Osteoblast (primary cell): ENCODE data around the gene PLAAT5. TPM values are rescaled to one million over a fixed set of nuclear protein-coding genes. Genes with fewer than 3 reads are reported as not detected.
"Not testable (repeated sequence)": the region's sequence is repeated elsewhere in the genome, so short reads cannot be mapped to it uniquely, and the experiment has no call there.

Experiments used
- DNase-seq: peaks from one replicate; pipeline ENCODE4 v3.0.0; 2011; ENCODE audit warnings: low spot score, mixed read lengths; ENCODE audit not compliant: insufficient read length; ENCODE audit errors: missing footprints
- H2AFZ ChIP-seq: 2 replicates; pipeline ENCODE4 v1.6.0; 2011; ENCODE audit warnings: mild to moderate bottlenecking, low read length
- H3K27ac ChIP-seq: 2 replicates; pipeline ENCODE4 v1.5.1; 2011; ENCODE audit warnings: mild to moderate bottlenecking, low read depth, low read length, moderate library complexity
- H3K27me3 ChIP-seq: 2 replicates; pipeline ENCODE4 v1.6.0; 2012; ENCODE audit warnings: mild to moderate bottlenecking, control low read depth, inconsistent platforms, low read length, moderate library complexity; ENCODE audit not compliant: insufficient read depth
- H3K36me3 ChIP-seq: 2 replicates; pipeline ENCODE4 v1.5.1; 2011; ENCODE audit warnings: mild to moderate bottlenecking, low read length, control low read depth, moderate library complexity; ENCODE audit not compliant: insufficient read depth
- H3K4me1 ChIP-seq: 2 replicates; pipeline ENCODE4 v1.5.1; 2011; ENCODE audit warnings: mild to moderate bottlenecking, low read length, control low read depth, moderate library complexity; ENCODE audit not compliant: insufficient read depth
- H3K4me2 ChIP-seq: 2 replicates; pipeline ENCODE4 v1.6.0; 2011; ENCODE audit warnings: mild to moderate bottlenecking, low read length; ENCODE audit not compliant: insufficient read depth
- H3K4me3 ChIP-seq: fragments of 200-600 bp; sonication (generic); 3 replicates; pipeline ENCODE4 v1.5.1; 2012; ENCODE audit warnings: mild to moderate bottlenecking, low read length, inconsistent platforms; ENCODE audit not compliant: insufficient read depth
- H3K79me2 ChIP-seq: 2 replicates; pipeline ENCODE4 v1.6.0; 2012; ENCODE audit warnings: mild to moderate bottlenecking, low read length, control low read depth, inconsistent platforms; ENCODE audit not compliant: insufficient read depth
- H3K9me3 ChIP-seq: 2 replicates; pipeline ENCODE4 v1.5.1; 2011; ENCODE audit warnings: low read depth, low read length, control low read depth
- H4K20me1 ChIP-seq: 2 replicates; pipeline ENCODE4 v1.6.0; 2012; ENCODE audit warnings: mild to moderate bottlenecking, low read length, control low read depth; ENCODE audit not compliant: insufficient read depth
- total RNA-seq: library from RNA; depleted of rRNA; stranded (reverse); fragments of >200 nt; gene quantifications from 2 replicates; pipeline ENCODE4 v1.2.3, GENCODE V29; 2012
- TF ChIP-seq, protein P1 (sequence below): IDR thresholded peaks from 2 replicates; pipeline ENCODE4 v1.5.1; 2011; ENCODE audit warnings: mild to moderate bottlenecking, low read depth, low read length, moderate library complexity; ENCODE audit errors: extremely low read depth

PLAAT5 gene
- total RNA-seq, 1 donor, result not detected

DNA sequence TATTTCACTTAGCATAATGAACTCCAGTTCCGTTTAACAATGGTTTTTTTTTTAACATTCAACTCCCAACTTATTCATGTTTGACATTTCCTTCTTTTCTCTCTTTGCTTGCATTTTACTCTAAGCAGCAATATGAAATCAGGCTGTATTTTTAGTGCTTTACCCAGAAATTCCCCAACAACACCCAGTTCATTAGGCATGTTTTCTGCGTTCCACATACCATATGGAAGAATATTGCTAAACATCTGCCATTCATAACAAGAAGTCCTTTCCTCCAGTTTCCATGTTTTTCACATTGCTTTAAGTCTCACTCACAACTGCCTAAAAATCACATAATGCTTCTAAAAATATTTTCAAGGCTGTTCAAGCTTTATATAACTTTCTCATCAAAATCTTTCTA is 45.8 kb downstream of the PLAAT5 start:
- TF ChIP-seq, protein P1, sequence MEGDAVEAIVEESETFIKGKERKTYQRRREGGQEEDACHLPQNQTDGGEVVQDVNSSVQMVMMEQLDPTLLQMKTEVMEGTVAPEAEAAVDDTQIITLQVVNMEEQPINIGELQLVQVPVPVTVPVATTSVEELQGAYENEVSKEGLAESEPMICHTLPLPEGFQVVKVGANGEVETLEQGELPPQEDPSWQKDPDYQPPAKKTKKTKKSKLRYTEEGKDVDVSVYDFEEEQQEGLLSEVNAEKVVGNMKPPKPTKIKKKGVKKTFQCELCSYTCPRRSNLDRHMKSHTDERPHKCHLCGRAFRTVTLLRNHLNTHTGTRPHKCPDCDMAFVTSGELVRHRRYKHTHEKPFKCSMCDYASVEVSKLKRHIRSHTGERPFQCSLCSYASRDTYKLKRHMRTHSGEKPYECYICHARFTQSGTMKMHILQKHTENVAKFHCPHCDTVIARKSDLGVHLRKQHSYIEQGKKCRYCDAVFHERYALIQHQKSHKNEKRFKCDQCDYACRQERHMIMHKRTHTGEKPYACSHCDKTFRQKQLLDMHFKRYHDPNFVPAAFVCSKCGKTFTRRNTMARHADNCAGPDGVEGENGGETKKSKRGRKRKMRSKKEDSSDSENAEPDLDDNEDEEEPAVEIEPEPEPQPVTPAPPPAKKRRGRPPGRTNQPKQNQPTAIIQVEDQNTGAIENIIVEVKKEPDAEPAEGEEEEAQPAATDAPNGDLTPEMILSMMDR, result no peak
- Histone ChIP-seq H3K4me3 (no peak overlapping the region), H2AFZ (no peak overlapping the region), H3K79me2 (no peaks in the 10 kb centered on the region), H3K4me2 (no peak overlapping the region), H3K27ac (no peak overlapping the region), H3K36me3 (no peaks in the 10 kb centered on the region), H3K9me3 (no peaks in the 10 kb centered on the region), H3K4me1 (peaks cover 3% of the 10 kb centered on the region), H3K27me3 (no peaks in the 10 kb centered on the region), H4K20me1 (no peaks in the 10 kb centered on the region)
- no peak for DNase-seq

DNA sequence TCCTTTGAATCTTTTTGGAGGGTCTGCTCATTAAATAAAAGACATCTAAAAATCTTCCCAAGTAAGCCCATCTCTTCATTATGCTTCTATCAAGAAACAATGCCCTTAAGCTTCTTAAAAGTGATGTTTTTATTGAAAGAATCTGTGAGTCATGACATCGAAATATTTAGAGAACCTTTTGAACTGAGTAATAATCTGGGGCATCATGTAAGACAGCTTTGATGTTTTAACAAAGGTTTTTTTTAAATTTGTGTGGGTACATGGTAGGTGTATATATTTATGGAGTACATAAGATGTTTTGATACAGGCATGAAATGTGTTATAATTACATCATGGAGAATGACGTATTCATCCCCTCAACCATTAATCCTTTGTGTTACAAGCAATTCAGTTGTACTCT is 46.8 kb downstream of the PLAAT5 start:
- no peaks in the 10 kb centered on the region for H3K79me2 ChIP-seq
- H3K9me3 ChIP-seq, result no peaks in the 10 kb centered on the region
- no peaks in the 10 kb centered on the region for H3K36me3 ChIP-seq
- peaks cover 3% of the 10 kb centered on the region for H3K4me1 ChIP-seq
- H2AFZ ChIP-seq, result no peak overlapping the region
- H4K20me1 ChIP-seq, result no peaks in the 10 kb centered on the region
- TF ChIP-seq, protein P1, result no peak
- H3K27ac ChIP-seq, result no peak overlapping the region
- H3K27me3 ChIP-seq, result no peaks in the 10 kb centered on the region
- DNase-seq, result no peak
- no peak overlapping the region for H3K4me3 ChIP-seq
- no peak overlapping the region for H3K4me2 ChIP-seq

DNA sequence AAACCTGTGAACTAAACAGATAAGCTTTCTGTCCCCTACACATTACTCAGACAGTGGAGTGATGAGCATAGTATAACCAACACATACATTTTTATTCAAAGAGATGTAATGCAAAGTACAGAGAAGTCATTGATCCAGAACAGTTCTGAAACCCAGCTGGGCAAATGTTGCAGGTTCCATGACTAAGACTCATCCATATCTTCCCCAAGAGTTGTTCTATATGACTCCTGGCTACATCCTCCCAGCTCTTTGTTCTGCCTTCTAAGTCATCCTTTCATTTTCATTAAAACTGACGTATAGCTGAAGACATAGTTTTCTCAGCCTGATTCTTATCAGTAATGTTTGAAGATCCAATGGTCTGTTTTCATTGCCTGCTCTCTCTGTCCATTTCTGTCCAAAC is 47.3 kb downstream of the PLAAT5 start:
- H3K36me3 ChIP-seq, result no peaks in the 10 kb centered on the region
- H2AFZ ChIP-seq, result no peak overlapping the region
- no peaks in the 10 kb centered on the region for H3K27me3 ChIP-seq
- H4K20me1 ChIP-seq, result no peaks in the 10 kb centered on the region
- TF ChIP-seq, protein P1, result no peak
- peak; percentile 17 for DNase-seq
- H3K79me2 ChIP-seq, result no peaks in the 10 kb centered on the region
- no peak overlapping the region for H3K4me2 ChIP-seq
- no peak overlapping the region for H3K4me3 ChIP-seq
- peaks cover 3% of the 10 kb centered on the region for H3K4me1 ChIP-seq
- no peak overlapping the region for H3K27ac ChIP-seq
- no peaks in the 10 kb centered on the region for H3K9me3 ChIP-seq

DNA sequence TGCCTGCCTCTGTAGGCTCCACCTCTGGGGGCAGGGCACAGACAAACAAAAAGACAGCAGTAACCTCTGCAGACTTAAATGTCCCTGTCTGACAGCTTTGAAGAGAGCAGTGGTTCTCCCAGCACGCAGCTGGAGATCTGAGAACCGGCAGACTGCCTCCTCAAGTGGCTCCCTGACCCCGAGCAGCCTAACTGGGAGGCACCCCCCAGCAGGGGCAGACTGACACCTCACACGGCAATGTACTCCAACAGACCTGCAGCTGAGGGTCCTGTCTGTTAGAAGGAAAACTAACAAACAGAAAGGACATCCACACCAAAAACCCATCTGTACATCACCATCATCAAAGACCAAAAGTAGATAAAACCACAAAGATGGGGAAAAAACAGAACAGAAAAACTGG is 55.1 kb downstream of the PLAAT5 start:
- H3K79me2 ChIP-seq, H4K20me1 ChIP-seq, H3K27ac ChIP-seq, DNase-seq, H3K4me3 ChIP-seq, H3K4me2 ChIP-seq, H3K4me1 ChIP-seq, H3K9me3 ChIP-seq, H3K27me3 ChIP-seq, H3K36me3 ChIP-seq, H2AFZ ChIP-seq: not testable (repeated sequence)

DNA sequence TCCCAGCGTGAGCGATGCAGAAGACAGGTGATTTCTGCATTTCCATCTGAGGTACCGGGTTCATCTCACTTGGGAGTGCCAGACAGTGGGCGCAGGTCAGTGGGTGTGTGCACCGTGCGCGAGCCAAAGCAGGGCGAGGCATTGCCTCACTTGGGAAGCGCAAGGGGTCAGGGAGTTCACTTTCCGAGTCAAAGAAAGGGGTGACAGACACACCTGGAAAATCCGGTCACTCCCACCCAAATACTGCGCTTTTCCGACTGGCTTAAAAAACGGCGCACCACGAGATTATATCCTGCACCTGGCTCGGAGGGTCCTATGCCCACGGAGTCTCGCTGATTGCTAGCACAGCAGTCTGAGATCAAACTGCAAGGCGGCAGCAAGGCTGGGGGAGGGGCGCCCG is 55.6 kb downstream of the PLAAT5 start:
- not testable (repeated sequence) for H3K4me1 ChIP-seq, H3K27ac ChIP-seq, H3K79me2 ChIP-seq, H3K4me2 ChIP-seq, H3K36me3 ChIP-seq, DNase-seq, H4K20me1 ChIP-seq, H3K4me3 ChIP-seq, H3K27me3 ChIP-seq, H2AFZ ChIP-seq, H3K9me3 ChIP-seq

DNA sequence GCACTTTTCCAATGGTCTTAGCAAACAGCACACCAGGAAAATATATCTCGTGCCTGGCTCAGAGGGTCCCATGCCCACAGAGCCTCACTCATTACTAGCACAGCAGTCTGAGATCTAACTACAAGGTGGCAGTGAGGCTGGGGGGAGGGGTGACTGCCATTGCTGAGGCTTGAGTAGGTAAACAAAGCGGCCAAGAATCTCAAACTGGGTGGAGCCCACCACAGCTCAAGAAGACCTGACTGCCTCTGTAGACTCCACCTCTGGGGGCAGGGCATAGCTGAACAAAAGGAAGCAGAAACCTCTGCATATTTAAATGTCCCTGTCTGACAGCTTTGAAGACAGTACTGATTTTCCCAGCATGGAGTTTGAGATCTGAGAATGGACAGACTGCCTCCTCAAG is 60.2 kb downstream of the PLAAT5 start:
- not testable (repeated sequence) for DNase-seq, H3K36me3 ChIP-seq, H3K27me3 ChIP-seq, H2AFZ ChIP-seq, H3K4me1 ChIP-seq, H4K20me1 ChIP-seq, H3K4me3 ChIP-seq, H3K4me2 ChIP-seq, H3K9me3 ChIP-seq, H3K27ac ChIP-seq, H3K79me2 ChIP-seq
